Breast epithelium (tissue), 4 donors: ENCODE data around the gene NDOR1. TPM values are rescaled to one million over a fixed set of nuclear protein-coding genes. Genes with fewer than 3 reads are reported as not detected.

Source experiments
- DNase-seq, 2 donors: peaks; one replicate each; pipeline ENCODE4 v3.0.0-alpha.2; 2019; ENCODE audit warnings: low spot score in 2 of 2
- H3K27ac ChIP-seq, 2 donors: fragments of 200-600 bp; sonication (generic) in 1 of 2; one replicate each; pipeline ENCODE4 v1.5.1; 2016 to 2019; ENCODE audit warnings: mild to moderate bottlenecking in 1 of 2
- H3K27me3 ChIP-seq, 2 donors: fragments of 200-600 bp; sonication (generic) in 1 of 2; one replicate each; pipeline versions ENCODE4 v1.5.1 to v1.6.0; 2017 to 2019; ENCODE audit warnings: control low read depth in 1 of 2, mild to moderate bottlenecking in 1 of 2
- H3K36me3 ChIP-seq: fragments of 200-600 bp; one replicate; pipeline ENCODE4 v1.5.1; 2019
- H3K4me1 ChIP-seq, 2 donors: fragments of 200-600 bp; sonication (generic); one replicate each; pipeline ENCODE4 v1.5.1; 2016 to 2019; ENCODE audit warnings: control low read depth in 1 of 2
- H3K4me3 ChIP-seq, 3 donors: fragments of 200-600 bp; sonication (generic); 1 replicate in 2 of 3; 2 replicates in 1 of 3; pipeline ENCODE4 v1.5.1; 2016 to 2019; ENCODE audit warnings: mild to moderate bottlenecking in 3 of 3, moderate library complexity in 2 of 3
- H3K9me3 ChIP-seq, 2 donors: fragments of 200-600 bp; sonication (generic) in 1 of 2; one replicate each; pipeline ENCODE4 v1.5.1; 2016 to 2019; ENCODE audit warnings: control low read depth in 1 of 2
- POLR2A ChIP-seq: fragments of 450-650 bp; IDR thresholded peaks from one replicate; pipeline ENCODE4 v1.6.1; 2016; ENCODE audit warnings: antibody characterized with exemption, mild to moderate bottlenecking, moderate library complexity
- POLR2AphosphoS5 ChIP-seq, 3 donors: sonication (generic); formaldehyde crosslinking; IDR thresholded peaks; one replicate each; pipeline ENCODE4 v1.6.1; 2017; ENCODE audit warnings: antibody characterized with exemption in 3 of 3
- intact Hi-C: fragments of 100-400 bp; cut with DNase I; formaldehyde crosslinking; loops from one replicate; pipeline ENCODE4 v1.15.1; 2023; ENCODE audit warnings: low total_unique reads
- total RNA-seq, 3 donors: library from RNA; depleted of rRNA; stranded (reverse); fragments of >200 nt; gene quantifications; one replicate each; pipeline ENCODE4 v1.1.0, GENCODE V29; 2016
- TF ChIP-seq, protein P1 (sequence below), 3 donors: fragments of 450-650 bp; IDR thresholded peaks; one replicate each; pipeline ENCODE4 v1.5.1; 2016 to 2017; ENCODE audit warnings: antibody characterized with exemption in 3 of 3, mild to moderate bottlenecking in 3 of 3, moderate library complexity in 3 of 3

NDOR1 gene
- total RNA-seq, 3 donors from 2014 or later = 4.6 to 9.5 (median 7.2) TPM

DNA sequence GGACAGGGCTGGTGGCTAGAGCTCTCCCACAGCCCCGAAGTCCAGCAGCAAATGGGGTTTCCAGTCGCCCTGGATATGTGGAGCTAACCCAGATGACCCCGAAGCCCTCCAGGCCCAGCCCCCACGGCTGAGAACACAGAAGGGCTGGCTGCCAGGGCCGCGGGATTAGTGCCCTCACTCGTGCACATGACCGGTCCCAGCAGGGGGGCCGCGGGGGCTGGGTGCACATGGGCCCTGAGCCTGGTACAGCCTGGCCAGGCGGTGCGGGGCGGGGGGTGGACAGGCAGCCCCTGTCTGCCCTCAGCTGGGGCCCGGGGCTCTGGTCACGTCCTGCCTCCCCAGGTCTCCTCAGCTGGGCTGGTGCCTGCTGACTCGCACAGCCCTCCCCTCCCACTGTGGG lies 11.1 kb upstream of the NDOR1 start:
- no peak for DNase-seq
- Histone ChIP-seq H3K27ac (no peak overlapping the region), H3K4me3 (no peak overlapping the region), H3K27me3 (no peaks in the 10 kb centered on the region), H3K4me1 (peaks cover 14 to 45% of the 10 kb centered on the region in 2 donors), H3K9me3 (no peaks in the 10 kb centered on the region), H3K36me3 (no peaks in the 10 kb centered on the region)
- TF ChIP-seq, protein P1, sequence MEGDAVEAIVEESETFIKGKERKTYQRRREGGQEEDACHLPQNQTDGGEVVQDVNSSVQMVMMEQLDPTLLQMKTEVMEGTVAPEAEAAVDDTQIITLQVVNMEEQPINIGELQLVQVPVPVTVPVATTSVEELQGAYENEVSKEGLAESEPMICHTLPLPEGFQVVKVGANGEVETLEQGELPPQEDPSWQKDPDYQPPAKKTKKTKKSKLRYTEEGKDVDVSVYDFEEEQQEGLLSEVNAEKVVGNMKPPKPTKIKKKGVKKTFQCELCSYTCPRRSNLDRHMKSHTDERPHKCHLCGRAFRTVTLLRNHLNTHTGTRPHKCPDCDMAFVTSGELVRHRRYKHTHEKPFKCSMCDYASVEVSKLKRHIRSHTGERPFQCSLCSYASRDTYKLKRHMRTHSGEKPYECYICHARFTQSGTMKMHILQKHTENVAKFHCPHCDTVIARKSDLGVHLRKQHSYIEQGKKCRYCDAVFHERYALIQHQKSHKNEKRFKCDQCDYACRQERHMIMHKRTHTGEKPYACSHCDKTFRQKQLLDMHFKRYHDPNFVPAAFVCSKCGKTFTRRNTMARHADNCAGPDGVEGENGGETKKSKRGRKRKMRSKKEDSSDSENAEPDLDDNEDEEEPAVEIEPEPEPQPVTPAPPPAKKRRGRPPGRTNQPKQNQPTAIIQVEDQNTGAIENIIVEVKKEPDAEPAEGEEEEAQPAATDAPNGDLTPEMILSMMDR (IDR thresholded peaks at IDR 0.05) = no peak
- TF ChIP-seq POLR2AphosphoS5 (IDR thresholded peaks at IDR 0.05) = no peak
- TF ChIP-seq POLR2A = no peak
- intact Hi-C loops = no loop called here

DNA sequence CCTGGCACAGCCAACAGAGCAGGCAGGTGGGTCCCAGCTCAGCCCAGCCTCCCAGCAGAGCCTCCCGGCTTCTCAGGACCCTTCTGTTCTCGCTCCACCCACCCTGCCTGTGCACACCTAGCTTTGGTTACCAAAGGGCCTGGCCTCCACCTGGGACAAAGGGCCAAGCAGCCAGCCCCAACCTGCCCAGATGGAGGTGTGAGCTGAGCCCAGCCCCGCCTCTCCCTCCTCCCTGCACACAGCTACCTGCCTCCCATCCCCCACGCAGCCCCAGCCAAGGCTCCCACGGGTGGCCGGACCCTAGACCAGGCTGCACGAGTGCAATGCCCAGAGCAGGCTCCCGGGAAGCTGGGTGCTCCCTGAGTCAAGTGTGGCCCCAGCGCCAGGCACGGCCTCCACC lies 10.6 kb upstream of the NDOR1 start:
- H3K36me3 ChIP-seq = no peaks in the 10 kb centered on the region
- H3K27me3 ChIP-seq = no peaks in the 10 kb centered on the region
- TF ChIP-seq, protein P1 (IDR thresholded peaks at IDR 0.05) = no peak
- no peak for TF ChIP-seq POLR2A
- TF ChIP-seq POLR2AphosphoS5 (IDR thresholded peaks at IDR 0.05) = no peak
- DNase-seq = no peak
- H3K4me3 ChIP-seq = no peak overlapping the region
- peaks cover 14 to 43% of the 10 kb centered on the region in 2 donors for H3K4me1 ChIP-seq
- no peaks in the 10 kb centered on the region for H3K9me3 ChIP-seq
- H3K27ac ChIP-seq = no peak overlapping the region
- intact Hi-C loops = no loop called here

DNA sequence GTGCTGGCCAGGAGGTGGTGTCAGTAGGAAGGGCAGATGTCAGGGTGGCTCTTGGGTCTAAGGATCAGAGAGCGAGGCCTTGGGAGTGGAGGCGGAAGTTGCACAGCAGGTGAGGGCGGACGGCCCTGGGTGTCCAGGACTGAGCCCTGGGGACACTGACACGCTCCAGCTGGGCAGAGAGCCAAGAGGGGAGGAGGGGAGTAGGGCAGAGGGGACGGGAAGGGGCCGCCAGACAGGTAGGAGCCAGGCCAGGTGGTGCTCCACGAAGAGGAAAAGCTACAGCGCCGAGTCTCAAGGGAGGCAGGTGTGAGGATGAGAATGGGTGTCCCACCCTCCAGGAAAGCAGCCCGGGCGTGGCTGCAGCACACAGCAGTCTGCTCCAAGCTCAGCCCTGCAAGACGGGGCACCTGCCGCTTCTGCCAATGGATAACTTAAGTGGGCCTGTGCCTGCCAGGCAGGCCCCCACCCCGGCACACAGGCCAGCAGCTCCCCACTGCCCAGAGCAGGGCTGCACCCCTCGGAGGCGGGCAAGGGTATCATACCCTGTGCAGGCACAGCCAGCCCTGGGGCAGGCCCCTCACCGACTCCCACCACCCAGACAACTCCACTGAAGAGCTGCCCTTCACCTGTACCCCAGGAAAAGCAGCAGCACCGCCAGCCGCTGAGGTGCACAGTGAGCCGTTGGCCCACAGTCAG lies 9.8 kb upstream of the NDOR1 start:
- H3K36me3 ChIP-seq = no peaks in the 10 kb centered on the region
- H3K27me3 ChIP-seq = no peaks in the 10 kb centered on the region
- H3K4me1 ChIP-seq = peaks cover 6 to 36% of the 10 kb centered on the region in 2 donors
- TF ChIP-seq, protein P1 (IDR thresholded peaks at IDR 0.05) = no peak
- no peak for TF ChIP-seq POLR2A
- no peak for TF ChIP-seq POLR2AphosphoS5 (IDR thresholded peaks at IDR 0.05)
- H3K4me3 ChIP-seq = no peak overlapping the region
- no peak overlapping the region for H3K27ac ChIP-seq
- no peaks in the 10 kb centered on the region for H3K9me3 ChIP-seq
- DNase-seq = no peak
- intact Hi-C loops = no loop called here

DNA sequence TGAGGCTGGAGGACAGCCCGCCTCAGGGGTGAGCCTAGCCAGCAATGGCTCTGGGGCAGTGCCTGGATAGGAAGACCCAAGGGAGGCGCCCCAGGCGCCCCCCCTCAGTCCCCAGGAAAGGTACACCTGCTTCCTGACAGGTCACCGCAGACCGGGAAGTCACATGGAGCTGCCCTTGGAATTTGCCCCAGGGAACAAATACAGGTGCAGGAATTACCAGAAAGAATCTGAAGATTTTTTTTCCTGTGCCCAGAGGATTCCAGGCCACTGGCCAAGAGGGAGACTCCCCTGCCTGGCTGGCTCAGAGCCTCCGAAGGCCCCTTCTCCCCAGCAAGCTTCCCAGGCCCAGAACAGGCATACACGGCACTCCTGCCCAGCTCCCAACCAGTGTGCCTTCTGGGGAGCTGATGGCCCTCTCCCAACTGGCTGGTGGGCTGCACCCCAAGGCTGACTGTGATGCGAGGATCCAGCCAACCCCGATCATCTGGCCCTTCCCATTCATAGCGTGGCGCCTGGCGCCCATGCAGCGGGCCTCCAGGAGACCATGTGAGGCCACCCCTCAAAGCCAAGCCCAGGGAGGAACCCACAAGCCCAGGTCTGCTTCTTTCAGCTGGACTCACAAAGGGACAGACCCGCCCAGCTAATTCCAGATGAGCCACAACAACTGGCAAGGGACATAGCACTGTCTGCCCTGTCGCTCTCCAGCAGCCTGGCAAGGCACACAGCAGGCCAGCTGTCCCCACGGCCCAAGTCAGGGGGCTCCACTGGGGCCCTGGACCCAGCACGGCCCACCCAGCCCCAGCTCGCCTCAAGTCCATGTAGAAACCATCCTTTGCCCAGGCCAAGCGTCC lies 7.2 kb upstream of the NDOR1 start:
- peak in 1 of 2 donors; percentile 71 for DNase-seq
- peaks cover 6 to 36% of the 10 kb centered on the region in 2 donors for H3K4me1 ChIP-seq
- no peaks in the 10 kb centered on the region for H3K9me3 ChIP-seq
- H3K4me3 ChIP-seq = peak overlapping the region in 2 of 3 donors; percentile 68 to 93
- intact Hi-C loops = no loop called here
- no peaks in the 10 kb centered on the region for H3K27me3 ChIP-seq
- TF ChIP-seq POLR2AphosphoS5 (IDR thresholded peaks at IDR 0.05) (no peak), POLR2A (no peak)
- TF ChIP-seq, protein P1 (IDR thresholded peaks at IDR 0.05) = no peak
- H3K27ac ChIP-seq = peak overlapping the region; percentile 39 to 54
- no peaks in the 10 kb centered on the region for H3K36me3 ChIP-seq

DNA sequence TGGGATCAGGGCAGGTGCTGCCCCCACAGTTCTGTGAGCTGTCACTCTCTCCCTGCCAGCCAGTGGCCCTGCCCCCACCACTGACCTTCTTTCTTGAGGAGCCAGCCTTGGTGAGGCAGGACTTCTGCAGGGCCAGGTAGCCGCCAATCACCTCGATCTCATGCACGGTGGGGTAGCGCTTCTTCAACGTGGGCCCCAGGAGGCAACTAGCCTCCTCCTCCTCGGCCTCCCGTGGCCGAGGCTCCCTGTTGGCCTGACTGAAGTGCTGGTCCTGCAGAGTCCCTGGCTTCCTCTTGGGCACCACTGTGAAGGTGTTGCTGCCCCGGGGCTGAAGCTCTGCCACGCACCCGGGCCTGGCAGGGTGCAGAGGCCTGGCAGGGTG lies 6.6 kb upstream of the NDOR1 start:
- no peaks in the 10 kb centered on the region for H3K36me3 ChIP-seq
- H3K27me3 ChIP-seq = no peaks in the 10 kb centered on the region
- peak overlapping the region; percentile 39 to 54 for H3K27ac ChIP-seq
- peak overlapping the region in 2 of 3 donors; percentile 68 to 93 for H3K4me3 ChIP-seq
- H3K9me3 ChIP-seq = no peaks in the 10 kb centered on the region
- DNase-seq = no peak
- no peak for TF ChIP-seq POLR2A
- TF ChIP-seq, protein P1 (IDR thresholded peaks at IDR 0.05) = no peak
- no peak for TF ChIP-seq POLR2AphosphoS5 (IDR thresholded peaks at IDR 0.05)
- intact Hi-C loops = no loop called here
- H3K4me1 ChIP-seq = peaks cover 6 to 43% of the 10 kb centered on the region in 2 donors
